Endothelial cell of umbilical vein (primary cell): ENCODE measurements around the gene CCDC92B. TPM values are rescaled to one million over a fixed set of nuclear protein-coding genes. Genes with fewer than 3 reads are reported as not detected.

Experiments
- BruUV-seq: library from RNA; stranded (reverse); fragments of 400-500 nt; replicated peaks from 2 replicates; lab custom pipeline; 2021; lab: Mats Ljungman, UMichigan
- CTCF ChIA-PET: fragments of 300-600, 350-600 bp; sonication (Branson Sonifier 250); formaldehyde crosslinking; loops from one replicate; lab custom pipeline; 2021; ENCODE audit warnings: antibody characterized with exemption, inconsistent platforms; lab: Charles Lee
- POLR2A ChIA-PET: fragments of 300-600, 350-600 bp; sonication (Branson Sonifier 250); formaldehyde crosslinking; loops from one replicate; lab custom pipeline; 2021; ENCODE audit warnings: antibody characterized with exemption, inconsistent platforms; lab: Charles Lee
- DNase-seq: peaks from one replicate; pipeline ENCODE4 v3.0.0-alpha.2; 2011; ENCODE audit warnings: low read depth, low spot score
- FAIRE-seq: peaks from 2 replicates; lab custom pipeline; 2011; peaks lifted over from hg19 to GRCh38; lab: Jason Lieb, UNC
- H2AFZ ChIP-seq: 2 replicates; pipeline ENCODE4 v1.6.0; 2012; ENCODE audit warnings: low read depth, low read length, control low read depth, inconsistent platforms
- H3K27ac ChIP-seq: 2 replicates; pipeline ENCODE4 v1.5.1; 2011; ENCODE audit warnings: low read depth, mild to moderate bottlenecking, control low read depth, low read length, moderate library complexity; ENCODE audit not compliant: insufficient read depth
- H3K27me3 ChIP-seq, 2 experiments: 2 replicates each; pipeline versions ENCODE4 v1.6.0 to v1.6.1; 2011; ENCODE audit warnings: low read length in 2 of 2, mixed read lengths in 1 of 2; ENCODE audit not compliant: control insufficient read depth in 2 of 2, insufficient read depth in 2 of 2
- H3K36me3 ChIP-seq, 2 experiments: 2 replicates in 1 of 2; 3 replicates in 1 of 2; pipeline ENCODE4 v1.5.1; 2011; ENCODE audit warnings: low read length in 2 of 2, mild to moderate bottlenecking in 1 of 2, moderate library complexity in 1 of 2; ENCODE audit not compliant: control insufficient read depth in 2 of 2, insufficient read depth in 2 of 2; ENCODE audit errors: extremely low read depth in 1 of 2
- H3K4me1 ChIP-seq: 3 replicates; pipeline ENCODE4 v1.5.1; 2011; ENCODE audit warnings: mild to moderate bottlenecking, low read length; ENCODE audit not compliant: control insufficient read depth, insufficient read depth; ENCODE audit errors: extremely low read depth
- H3K4me2 ChIP-seq: 2 replicates; pipeline ENCODE4 v1.6.1; 2011; ENCODE audit warnings: low read length, control low read depth, mixed read lengths; ENCODE audit not compliant: insufficient read depth
- H3K4me3 ChIP-seq, 3 experiments: fragments of 200-600 bp in 1 of 3; sonication (generic), shearing (Covaris generic) in 1 of 3; replicated peaks in 1 of 3; 2 replicates each; pipeline ENCODE4 v1.5.1; 2011 to 2016; ENCODE audit warnings: control low read depth in 3 of 3, low read length in 3 of 3, mild to moderate bottlenecking in 2 of 3, inconsistent platforms in 1 of 3, low read depth in 1 of 3, moderate library complexity in 1 of 3; ENCODE audit not compliant: insufficient read depth in 1 of 3
- H3K79me2 ChIP-seq: 2 replicates; pipeline ENCODE4 v1.6.0; 2012; ENCODE audit warnings: low read length, inconsistent platforms; ENCODE audit not compliant: control insufficient read depth, insufficient read depth
- H3K9ac ChIP-seq: replicated peaks from 2 replicates; pipeline ENCODE3; 2011; ENCODE audit warnings: low read length, control low read depth; ENCODE audit not compliant: insufficient read depth; ENCODE audit errors: extremely low read depth
- H3K9me1 ChIP-seq: replicated peaks from 3 replicates; pipeline ENCODE4 v1.6.0; 2011; ENCODE audit warnings: mild to moderate bottlenecking, low read length; ENCODE audit not compliant: control insufficient read depth, insufficient read depth; ENCODE audit errors: extremely low read depth
- H3K9me3 ChIP-seq: replicated peaks from 2 replicates; pipeline ENCODE4 v1.5.1; 2012; ENCODE audit warnings: low read length, inconsistent platforms; ENCODE audit not compliant: control insufficient read depth, insufficient read depth
- H4K20me1 ChIP-seq: replicated peaks from 2 replicates; pipeline ENCODE3; 2011; ENCODE audit warnings: mild to moderate bottlenecking, low read length; ENCODE audit not compliant: control insufficient read depth, insufficient read depth; ENCODE audit errors: extremely low read depth
- CTCF ChIP-seq, 2 donors: IDR thresholded peaks; 1 replicate in 1 of 2; 2 replicates in 1 of 2; pipeline ENCODE4 v1.5.1; 2011; ENCODE audit warnings: low read length in 2 of 2, mild to moderate bottlenecking in 2 of 2, moderate library complexity in 2 of 2, control low read depth in 1 of 2, inconsistent platforms in 1 of 2, low read depth in 1 of 2; ENCODE audit not compliant: insufficient read depth in 1 of 2; ENCODE audit errors: extremely low read depth in 1 of 2
- EZH2 ChIP-seq: IDR thresholded peaks from 2 replicates; pipeline ENCODE4 v1.6.1; 2012; ENCODE audit warnings: borderline replicate concordance, low read depth, mild to moderate bottlenecking, moderate library complexity, low read length, inconsistent platforms; ENCODE audit not compliant: severe bottlenecking
- FOS ChIP-seq: IDR thresholded peaks from 2 replicates; pipeline ENCODE4 v1.6.1; 2011; ENCODE audit warnings: mild to moderate bottlenecking, low read length, moderate library complexity, borderline replicate concordance; ENCODE audit not compliant: insufficient read depth
- GATA2 ChIP-seq: IDR thresholded peaks from 2 replicates; pipeline ENCODE4 v1.7.0; 2011; ENCODE audit warnings: low read depth, mild to moderate bottlenecking, moderate library complexity, mixed read lengths, low read length; ENCODE audit not compliant: insufficient read length, insufficient read depth
- JUN ChIP-seq: IDR thresholded peaks from 2 replicates; pipeline ENCODE4 v1.6.1; 2011; ENCODE audit warnings: borderline replicate concordance, low read depth; ENCODE audit not compliant: insufficient read length, insufficient read depth
- MAX ChIP-seq: IDR thresholded peaks from 2 replicates; pipeline ENCODE4 v1.6.1; 2011; ENCODE audit not compliant: insufficient read depth, insufficient read length
- MYC ChIP-seq: IDR thresholded peaks from one replicate; pipeline ENCODE4 v1.6.1; 2011; ENCODE audit warnings: mild to moderate bottlenecking, low read depth, low read length
- POLR2A ChIP-seq: IDR thresholded peaks from 2 replicates; pipeline ENCODE4 v1.6.1; 2012; ENCODE audit warnings: low read depth, mild to moderate bottlenecking, control low read depth, low read length
- POLR2AphosphoS5 ChIP-seq: IDR thresholded peaks from 2 replicates; pipeline ENCODE4 v1.6.1; 2012; ENCODE audit warnings: low read depth, mild to moderate bottlenecking, control low read depth, low read length, moderate library complexity; ENCODE audit not compliant: insufficient read depth
- dilution Hi-C: fragments of 300-500 bp; cut with MboI; formaldehyde crosslinking; loops from one replicate; pipeline ENCODE4 v1.15.0; 2019; ENCODE audit warnings: low sequenced_read_pairs; ENCODE audit not compliant: extremely low pct_ligation_motif_present
- intact Hi-C: fragments of 100-400 bp; cut with micrococcal nuclease; formaldehyde crosslinking; loops from one replicate; pipeline ENCODE4 v1.10.0; 2022
- polyA plus RNA-seq, 4 experiments: library from polyadenylated mRNA; depleted of rRNA in 3 of 4; stranded (reverse) in 3 of 4; unstranded in 1 of 4; fragments of >200 nt; gene quantifications; 2 replicates each; pipeline versions ENCODE4 v1.2.1 to v1.2.3, GENCODE V29; 2011 to 2012; ENCODE audit warnings: missing spikeins in 1 of 4
- total RNA-seq: library from RNA; stranded (reverse); gene quantifications from 2 replicates; pipeline ENCODE4 v1.2.3, GENCODE V29; 2021

Gene CCDC92B
- total and polyA plus RNA-seq, 2 donors (not counting 3 experiments of a cell fraction or from before 2014, with no cell fraction given): not detected

DNA sequence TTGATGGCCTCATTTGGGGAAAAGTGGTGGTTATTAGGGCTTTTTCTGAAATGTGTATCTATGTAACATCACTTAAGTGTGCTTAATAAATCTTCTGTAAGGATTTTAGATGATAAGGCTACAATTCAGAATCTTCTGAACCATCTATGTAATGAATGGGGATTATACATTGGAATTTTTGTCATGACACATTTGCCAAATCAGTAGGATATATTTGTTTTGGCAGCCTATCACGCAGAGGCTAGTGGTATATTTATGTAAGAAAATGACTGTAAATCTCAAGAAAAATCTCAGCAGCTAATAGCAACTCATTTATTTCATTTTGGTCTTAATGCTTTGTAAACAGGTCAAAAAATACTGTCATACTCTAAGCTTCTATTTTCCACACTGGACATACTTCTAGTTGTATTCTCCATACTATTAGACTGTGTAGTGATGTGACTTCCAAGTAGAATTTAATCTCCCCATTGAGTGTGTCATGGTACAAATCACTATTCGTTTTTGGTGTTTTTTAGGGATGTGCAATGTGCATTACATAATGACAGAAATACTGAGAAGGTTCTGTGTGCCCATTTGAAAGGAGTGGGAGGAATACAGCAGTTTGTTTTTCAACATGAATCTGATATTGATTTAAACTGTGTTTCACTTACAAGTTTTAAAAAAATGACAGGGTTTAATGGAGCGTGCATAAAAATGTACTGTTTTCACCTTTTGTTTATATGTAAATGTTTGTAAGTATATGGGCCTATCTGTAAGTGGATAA lies 67.1 kb downstream of the CCDC92B start:
- no peaks in the 10 kb centered on the region for H3K9me1 ChIP-seq
- ChIA-PET POLR2A (no interaction called here), CTCF (no interaction called here)
- DNase-seq: no peak
- H3K9ac ChIP-seq: no peak overlapping the region
- FAIRE-seq: peak; percentile 54
- TF ChIP-seq MAX (no peak), CTCF (IDR thresholded peaks at IDR 0.05; ENCODE audit: extremely low read depth in 1 of 2, insufficient read depth in 1 of 2, low read depth in 1 of 2, low read length in 2 of 2) (no peak), GATA2 (no peak), JUN (no peak), EZH2 (no peak), MYC (no peak), POLR2AphosphoS5 (no peak), POLR2A (no peak), FOS (no peak)
- no peaks in the 10 kb centered on the region for H3K4me1 ChIP-seq
- dilution Hi-C loops (no loop called here), intact Hi-C loops (no loop called here)
- peaks cover 19 to 22% of the 10 kb centered on the region in 2 experiments for H3K36me3 ChIP-seq
- no peak overlapping the region for H3K4me2 ChIP-seq
- no peak overlapping the region for H2AFZ ChIP-seq
- H4K20me1 ChIP-seq: peaks cover 5% of the 10 kb centered on the region
- TSS peak; percentile 1 for BruUV-seq
- H3K4me3 ChIP-seq: no peak overlapping the region
- no peak overlapping the region for H3K27ac ChIP-seq
- no peaks in the 10 kb centered on the region for H3K27me3 ChIP-seq
- H3K79me2 ChIP-seq: peaks cover 8% of the 10 kb centered on the region
- H3K9me3 ChIP-seq: no peaks in the 10 kb centered on the region
